ENCODE measurements around the gene CEP89.
"Not testable (repeated sequence)": the region's sequence is repeated elsewhere in the genome, so short reads cannot be mapped to it uniquely, and the experiment has no call there.

CEP89 gene

DNA sequence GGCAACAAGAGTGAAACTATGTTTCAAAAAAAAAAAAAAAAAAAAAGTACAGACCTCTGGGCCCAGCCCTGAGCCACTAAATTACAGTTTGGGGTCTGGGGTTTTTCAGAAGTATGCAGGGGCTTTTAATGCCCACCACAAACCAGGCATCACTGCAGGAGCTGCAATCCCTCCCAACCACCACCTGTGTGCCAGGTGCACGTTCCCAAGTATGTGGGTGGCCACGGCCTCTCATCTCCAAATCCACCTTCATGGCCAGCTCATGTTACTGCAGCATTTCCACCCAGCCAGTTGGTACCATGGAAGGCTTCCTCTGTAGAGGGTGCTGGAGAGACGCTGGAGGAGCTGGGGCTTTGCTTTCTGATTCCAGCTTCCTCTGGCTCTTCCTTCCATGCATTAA lies 26.5 kb downstream of the CEP89 start:
- H3K4me2 ChIP-seq, result no peak overlapping the region
- H4K20me1 ChIP-seq (ENCODE audit: insufficient read depth), result no peaks in the 10 kb centered on the region
- H3K36me3 ChIP-seq (ENCODE audit: insufficient read depth), result no peaks in the 10 kb centered on the region
- no peak overlapping the region for H3K27ac ChIP-seq
- no peaks in the 10 kb centered on the region for H3K79me2 ChIP-seq (ENCODE audit: insufficient read depth, low read depth)
- no peak overlapping the region for H2AFZ ChIP-seq (ENCODE audit: low read depth)
- no peaks in the 10 kb centered on the region for H3K4me1 ChIP-seq (ENCODE audit: low read depth, poor library complexity, severe bottlenecking)
- H3K27me3 ChIP-seq (ENCODE audit: insufficient read depth, low read depth), result no peaks in the 10 kb centered on the region
- no peak overlapping the region for H3K9ac ChIP-seq
- TF ChIP-seq, protein P1, sequence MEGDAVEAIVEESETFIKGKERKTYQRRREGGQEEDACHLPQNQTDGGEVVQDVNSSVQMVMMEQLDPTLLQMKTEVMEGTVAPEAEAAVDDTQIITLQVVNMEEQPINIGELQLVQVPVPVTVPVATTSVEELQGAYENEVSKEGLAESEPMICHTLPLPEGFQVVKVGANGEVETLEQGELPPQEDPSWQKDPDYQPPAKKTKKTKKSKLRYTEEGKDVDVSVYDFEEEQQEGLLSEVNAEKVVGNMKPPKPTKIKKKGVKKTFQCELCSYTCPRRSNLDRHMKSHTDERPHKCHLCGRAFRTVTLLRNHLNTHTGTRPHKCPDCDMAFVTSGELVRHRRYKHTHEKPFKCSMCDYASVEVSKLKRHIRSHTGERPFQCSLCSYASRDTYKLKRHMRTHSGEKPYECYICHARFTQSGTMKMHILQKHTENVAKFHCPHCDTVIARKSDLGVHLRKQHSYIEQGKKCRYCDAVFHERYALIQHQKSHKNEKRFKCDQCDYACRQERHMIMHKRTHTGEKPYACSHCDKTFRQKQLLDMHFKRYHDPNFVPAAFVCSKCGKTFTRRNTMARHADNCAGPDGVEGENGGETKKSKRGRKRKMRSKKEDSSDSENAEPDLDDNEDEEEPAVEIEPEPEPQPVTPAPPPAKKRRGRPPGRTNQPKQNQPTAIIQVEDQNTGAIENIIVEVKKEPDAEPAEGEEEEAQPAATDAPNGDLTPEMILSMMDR (conservative IDR thresholded peaks at IDR 0.05; ENCODE audit: low read depth, low read length), result no peak
- H3K4me3 ChIP-seq (IDR thresholded peaks at IDR 0.05; ENCODE audit: insufficient read depth, low read depth, low read length), result no peak overlapping the region

DNA sequence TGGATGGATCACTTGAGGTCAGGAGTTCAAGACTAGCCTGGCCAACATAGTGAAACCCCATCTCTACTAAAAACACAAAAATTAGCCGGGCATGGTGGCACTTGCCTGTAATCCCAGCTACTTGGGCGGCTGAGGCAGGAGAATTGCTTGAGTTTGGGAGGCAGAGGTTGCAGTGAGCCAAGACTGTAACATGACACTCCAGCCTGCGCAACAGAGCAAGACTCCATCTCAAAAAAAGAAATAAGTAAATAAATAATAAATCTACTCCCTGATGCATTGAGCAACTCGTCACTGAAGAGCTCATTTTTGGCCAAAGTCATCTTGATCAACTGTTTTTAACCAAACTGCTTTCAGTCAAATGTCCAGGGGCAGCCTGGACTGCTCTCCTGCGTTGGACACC lies 30.5 kb downstream of the CEP89 start:
- H4K20me1 ChIP-seq (ENCODE audit: insufficient read depth); H3K79me2 ChIP-seq (ENCODE audit: insufficient read depth, low read depth); H3K4me2 ChIP-seq; H3K27ac ChIP-seq; H3K4me3 ChIP-seq (IDR thresholded peaks at IDR 0.05; ENCODE audit: insufficient read depth, low read depth, low read length); H3K9ac ChIP-seq; H2AFZ ChIP-seq (ENCODE audit: low read depth); H3K27me3 ChIP-seq (ENCODE audit: insufficient read depth, low read depth); H3K4me1 ChIP-seq (ENCODE audit: low read depth, poor library complexity, severe bottlenecking); H3K36me3 ChIP-seq (ENCODE audit: insufficient read depth): not testable (repeated sequence)

DNA sequence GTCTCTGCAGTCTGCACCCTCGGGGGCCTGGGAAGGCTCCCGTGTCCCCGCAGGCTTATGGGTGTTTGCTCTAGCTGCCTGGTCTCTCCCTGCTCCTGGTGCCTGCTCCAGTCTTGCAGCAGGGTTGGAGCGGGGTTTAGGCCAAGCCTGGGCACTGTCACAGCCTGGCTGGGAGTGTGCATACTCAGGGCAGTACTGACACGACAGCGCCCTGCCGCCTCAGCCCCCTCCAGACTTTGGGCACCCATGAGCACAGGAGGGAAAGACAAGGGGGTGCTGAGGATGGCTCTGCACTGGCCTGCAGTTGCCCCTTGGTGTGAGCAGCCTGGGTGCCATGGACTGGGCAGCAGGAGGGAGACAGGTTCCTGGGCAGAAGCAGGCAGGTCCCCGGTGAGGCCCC lies 35.7 kb downstream of the CEP89 start:
- Histone ChIP-seq H2AFZ (ENCODE audit: low read depth) (no peak overlapping the region), H3K9ac (no peak overlapping the region), H3K4me3 (IDR thresholded peaks at IDR 0.05; ENCODE audit: insufficient read depth, low read depth, low read length) (no peak overlapping the region), H3K79me2 (ENCODE audit: insufficient read depth, low read depth) (no peaks in the 10 kb centered on the region), H3K4me2 (no peak overlapping the region), H3K27me3 (ENCODE audit: insufficient read depth, low read depth) (no peaks in the 10 kb centered on the region), H3K27ac (no peak overlapping the region), H3K36me3 (ENCODE audit: insufficient read depth) (no peaks in the 10 kb centered on the region), H4K20me1 (ENCODE audit: insufficient read depth) (no peaks in the 10 kb centered on the region), H3K4me1 (ENCODE audit: low read depth, poor library complexity, severe bottlenecking) (no peaks in the 10 kb centered on the region)
- TF ChIP-seq, protein P1 (conservative IDR thresholded peaks at IDR 0.05; ENCODE audit: low read depth, low read length), result no peak

DNA sequence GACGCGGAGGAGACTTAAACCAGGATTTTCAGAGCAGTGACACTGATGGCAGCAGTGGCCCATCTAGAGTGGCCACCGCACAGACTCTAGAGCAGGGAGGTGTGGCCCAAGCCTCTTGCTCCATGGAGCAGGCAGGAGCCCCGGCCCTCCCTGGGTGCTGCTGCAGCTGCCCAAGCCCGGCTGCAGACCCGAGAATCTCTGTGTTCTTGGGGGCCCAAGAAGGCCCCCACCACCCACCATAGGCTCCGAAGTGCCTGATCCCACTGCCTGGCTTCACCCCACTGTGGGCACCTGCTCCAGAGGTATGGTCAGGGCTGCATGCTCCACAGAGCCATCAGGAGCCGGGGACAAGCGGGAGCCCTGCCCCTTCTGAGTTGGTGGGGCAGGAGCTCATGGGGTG lies 36.1 kb downstream of the CEP89 start:
- TF ChIP-seq, protein P1 (conservative IDR thresholded peaks at IDR 0.05; ENCODE audit: low read depth, low read length), result no peak
- H4K20me1 ChIP-seq (ENCODE audit: insufficient read depth), result no peaks in the 10 kb centered on the region
- no peak overlapping the region for H2AFZ ChIP-seq (ENCODE audit: low read depth)

DNA sequence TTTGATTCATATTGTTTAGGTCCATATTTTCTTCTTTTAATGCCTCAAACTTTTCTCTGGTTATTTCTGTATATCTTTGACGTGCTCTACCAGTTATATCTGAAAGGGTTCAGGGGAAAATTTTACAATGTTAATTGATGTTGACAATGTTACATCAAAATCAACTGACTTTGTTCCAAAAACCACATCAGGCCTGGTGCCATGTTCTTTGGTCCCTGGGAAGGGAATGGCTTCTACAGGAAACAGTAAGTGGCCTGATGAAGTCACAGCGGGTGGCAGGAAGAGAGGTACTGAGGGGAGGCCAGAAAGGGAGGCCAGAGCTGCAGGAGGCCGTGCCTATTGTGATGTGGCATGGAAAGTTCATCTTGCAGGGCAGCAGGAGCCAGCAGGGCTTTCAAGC lies 38.2 kb downstream of the CEP89 start:
- Histone ChIP-seq H3K27me3 (ENCODE audit: insufficient read depth, low read depth) (no peaks in the 10 kb centered on the region), H3K4me3 (IDR thresholded peaks at IDR 0.05; ENCODE audit: insufficient read depth, low read depth, low read length) (no peak overlapping the region), H3K27ac (no peak overlapping the region), H2AFZ (ENCODE audit: low read depth) (no peak overlapping the region), H3K9ac (no peak overlapping the region), H3K4me2 (no peak overlapping the region), H3K36me3 (ENCODE audit: insufficient read depth) (no peaks in the 10 kb centered on the region), H4K20me1 (ENCODE audit: insufficient read depth) (no peaks in the 10 kb centered on the region), H3K4me1 (ENCODE audit: low read depth, poor library complexity, severe bottlenecking) (no peaks in the 10 kb centered on the region), H3K79me2 (ENCODE audit: insufficient read depth, low read depth) (no peaks in the 10 kb centered on the region)
- TF ChIP-seq, protein P1 (conservative IDR thresholded peaks at IDR 0.05; ENCODE audit: low read depth, low read length), result no peak

More for the DNA sequence above, 36.1 kb downstream of the CEP89 start:
- H3K4me1 ChIP-seq (ENCODE audit: low read depth, poor library complexity, severe bottlenecking), result no peaks in the 10 kb centered on the region
- H3K27me3 ChIP-seq (ENCODE audit: insufficient read depth, low read depth), result no peaks in the 10 kb centered on the region
- H3K9ac ChIP-seq, result no peak overlapping the region
- H3K4me2 ChIP-seq, result no peak overlapping the region
- no peaks in the 10 kb centered on the region for H3K36me3 ChIP-seq (ENCODE audit: insufficient read depth)
- H3K4me3 ChIP-seq (IDR thresholded peaks at IDR 0.05; ENCODE audit: insufficient read depth, low read depth, low read length), result no peak overlapping the region
- H3K27ac ChIP-seq, result no peak overlapping the region
- H3K79me2 ChIP-seq (ENCODE audit: insufficient read depth, low read depth), result no peaks in the 10 kb centered on the region
